Stimulated activated CD4-positive, alpha-beta T cell treated with anti-CD3 and anti-CD28 coated beads, Interleukin-2, amount 100 ng/mL, for 4 hours (primary cell): Measurements from ENCODE around the gene PGGHG.

Source experiments
- DNase-seq: peaks from one replicate; pipeline ENCODE4 v3.0.0-alpha.2; 2020; ENCODE audit warnings: low read depth

PGGHG gene

GRCh38 chr11:269146-269890 lies 19.6 kb upstream of the PGGHG start:
- no peak for DNase-seq

GRCh38 chr11:270451-271318 lies 18.2 kb upstream of the PGGHG start:
- DNase-seq = no peak

GRCh38 chr11:271319-271715 lies 17.6 kb upstream of the PGGHG start:
- no peak for DNase-seq

- no peak for DNase-seq
Observed at GRCh38 chr11:272195-272930, 16.6 kb upstream of the PGGHG start.

- no peak for DNase-seq
Observed at GRCh38 chr11:272931-273198, 16.1 kb upstream of the PGGHG start.

GRCh38 chr11:276219-276618 lies 12.7 kb upstream of the PGGHG start:
- DNase-seq = no peak

GRCh38 chr11:278001-278951 lies 10.7 kb upstream of the PGGHG start, which contains the start of gene NLRP6:
Gene NLRP6, plus strand, starts transcription at chr11:278407. Its CDS starts 163 bp downstream, at chr11:278570.
- no peak for DNase-seq

GRCh38 chr11:279040-279965 lies 9.6 kb upstream of the PGGHG start:
- no peak for DNase-seq

GRCh38 chr11:279966-280705 lies 8.8 kb upstream of the PGGHG start:
- DNase-seq = no peak

GRCh38 chr11:280706-281485 lies 8.0 kb upstream of the PGGHG start:
- DNase-seq = no peak

GRCh38 chr11:281486-282161 lies 7.3 kb upstream of the PGGHG start:
- no peak for DNase-seq

- no peak for DNase-seq
Observed at GRCh38 chr11:282171-282570, 6.8 kb upstream of the PGGHG start.

- DNase-seq = no peak
Observed at GRCh38 chr11:282630-283360, 6.1 kb upstream of the PGGHG start.

GRCh38 chr11:283405-284104 lies 5.4 kb upstream of the PGGHG start:
- no peak for DNase-seq

- no peak for DNase-seq
Observed at GRCh38 chr11:284105-285020, 4.6 kb upstream of the PGGHG start.
